ENCODE measurements around the gene MRPS18A. TPM values are rescaled to one million over a fixed set of nuclear protein-coding genes. Genes with fewer than 3 reads are reported as not detected.

Gene MRPS18A
- total RNA-seq, 1 experiment from 2014 or later, result 54.8 TPM

DNA sequence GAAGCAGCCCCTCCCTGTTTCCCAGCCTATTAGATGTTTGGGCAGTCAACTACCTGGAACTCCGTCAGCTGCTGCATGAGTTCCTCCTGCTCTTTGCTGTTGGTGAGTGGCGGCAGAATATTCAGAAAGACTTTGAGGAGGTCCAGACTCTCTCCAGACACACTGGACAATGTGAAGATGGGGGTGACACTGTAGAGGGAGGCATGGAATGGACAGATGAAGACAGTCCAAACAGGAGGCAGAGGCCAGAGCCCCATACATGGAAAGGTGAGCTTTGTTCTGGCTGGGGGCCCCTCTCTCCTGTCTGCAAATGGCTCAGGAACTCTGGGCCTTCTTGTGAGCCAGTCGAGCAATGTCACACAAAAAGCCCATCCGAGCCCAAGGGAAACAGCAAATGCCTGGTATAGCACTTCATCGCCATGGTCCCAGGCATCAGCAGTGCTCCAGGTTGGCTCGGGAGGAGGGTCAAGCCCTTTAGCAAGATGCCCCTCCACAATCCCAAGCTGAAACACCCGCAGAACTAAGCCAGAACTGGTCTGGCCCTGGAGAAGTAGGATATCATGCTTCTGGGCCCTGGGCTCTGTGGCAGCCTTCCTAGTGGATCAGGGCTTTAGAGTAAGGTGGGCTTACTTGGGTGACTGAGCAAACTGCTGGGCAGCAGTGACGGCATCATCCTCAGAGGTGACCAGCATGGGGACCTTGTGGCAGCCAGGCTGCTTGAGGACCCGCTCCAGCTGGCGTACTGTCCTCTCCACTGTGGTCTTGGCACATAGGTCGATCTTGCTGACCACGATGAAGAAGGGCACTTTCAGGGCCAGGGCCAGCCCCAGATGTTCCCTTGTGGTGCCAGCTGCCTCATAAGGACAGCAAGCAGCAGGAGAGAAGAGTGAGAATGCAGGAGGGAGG, 63.5 kb downstream of the MRPS18A start:
- no peaks in the 10 kb centered on the region for H3K9me2 ChIP-seq (ENCODE audit: insufficient read depth)
- H3K27me3 ChIP-seq (ENCODE audit: insufficient read depth, low read depth), result no peaks in the 10 kb centered on the region
- H4K20me1 ChIP-seq (ENCODE audit: insufficient read depth), result no peaks in the 10 kb centered on the region
- DNase-seq, result no peak
- intact Hi-C loops (cut with micrococcal nuclease; ENCODE audit: unreplicated experiment), result no loop called here
- H3K27ac ChIP-seq, result no peak overlapping the region
- no TSS peak for BruUV-seq (replicated peaks)
- H3K9me3 ChIP-seq (ENCODE audit: insufficient read depth, low read depth), result no peaks in the 10 kb centered on the region
- peaks cover 46% of the 10 kb centered on the region for H3F3A ChIP-seq (ENCODE audit: insufficient read depth, low read depth)
- no peak overlapping the region for H3K4me2 ChIP-seq
- H3K4me3 ChIP-seq, result no peak overlapping the region
- H3K4me1 ChIP-seq (replicated peaks; ENCODE audit: insufficient read depth), result peaks cover 22% of the 10 kb centered on the region
- peaks cover 36% of the 10 kb centered on the region for H3K79me2 ChIP-seq (ENCODE audit: low read depth)
- ChIA-PET POLR2A (ENCODE audit: unreplicated experiment) (no interaction called here), CTCF (no interaction called here)
- peaks cover 62% of the 10 kb centered on the region for H3K36me3 ChIP-seq (ENCODE audit: low read depth)
- TF ChIP-seq EZH2 (IDR thresholded peaks at IDR 0.05; ENCODE audit: low read depth) (no peak), CTCF (conservative IDR thresholded peaks at IDR 0.05) (no peak)
- H2AFZ ChIP-seq, result no peak overlapping the region

GRCh38 chr6:43622541-43622940, 65.0 kb downstream of the MRPS18A start:
- H4K20me1 ChIP-seq (ENCODE audit: insufficient read depth), result no peaks in the 10 kb centered on the region
- no peak overlapping the region for H3K4me3 ChIP-seq
- H2AFZ ChIP-seq, result no peak overlapping the region
- intact Hi-C loops (cut with micrococcal nuclease; ENCODE audit: unreplicated experiment), result no loop called here
- no peak overlapping the region for H3K27ac ChIP-seq
- H3K9me2 ChIP-seq (ENCODE audit: insufficient read depth), result no peaks in the 10 kb centered on the region
- no peak overlapping the region for H3K4me2 ChIP-seq
- H3K79me2 ChIP-seq (ENCODE audit: low read depth), result peaks cover 24% of the 10 kb centered on the region
- H3F3A ChIP-seq (ENCODE audit: insufficient read depth, low read depth), result peaks cover 46% of the 10 kb centered on the region
- H3K27me3 ChIP-seq (ENCODE audit: insufficient read depth, low read depth), result no peaks in the 10 kb centered on the region
- ChIA-PET POLR2A (ENCODE audit: unreplicated experiment) (no interaction called here), CTCF (no interaction called here)
- BruUV-seq (replicated peaks), result no TSS peak
- no peaks in the 10 kb centered on the region for H3K9me3 ChIP-seq (ENCODE audit: insufficient read depth, low read depth)
- TF ChIP-seq EZH2 (IDR thresholded peaks at IDR 0.05; ENCODE audit: low read depth) (no peak), CTCF (conservative IDR thresholded peaks at IDR 0.05) (no peak)
- H3K4me1 ChIP-seq (replicated peaks; ENCODE audit: insufficient read depth), result peaks cover 16% of the 10 kb centered on the region
- peaks cover 62% of the 10 kb centered on the region for H3K36me3 ChIP-seq (ENCODE audit: low read depth)
- no peak for DNase-seq

DNA sequence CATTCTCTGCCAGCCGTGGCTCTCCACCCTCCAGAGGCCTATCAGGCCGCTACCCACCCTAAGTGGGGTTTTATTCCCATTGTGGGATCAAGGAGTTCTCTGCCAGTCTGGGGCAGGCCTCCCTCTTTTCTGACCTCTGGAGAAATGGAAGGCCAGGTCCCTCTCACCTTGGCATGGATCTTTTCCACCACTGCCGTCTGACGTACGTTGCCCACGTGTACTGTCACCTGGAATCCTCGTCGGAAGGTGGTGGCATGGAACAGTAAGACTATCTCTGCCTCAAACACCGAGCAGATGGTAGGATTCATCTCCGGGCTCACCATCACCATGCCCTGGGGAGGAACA, 65.8 kb downstream of the MRPS18A start:
- Histone ChIP-seq H3K9me3 (ENCODE audit: insufficient read depth, low read depth) (no peaks in the 10 kb centered on the region), H3K4me2 (no peak overlapping the region), H3K79me2 (ENCODE audit: low read depth) (peaks cover 18% of the 10 kb centered on the region), H3K4me3 (no peak overlapping the region), H3K9me2 (ENCODE audit: insufficient read depth) (no peaks in the 10 kb centered on the region), H3K27ac (no peak overlapping the region), H3K36me3 (ENCODE audit: low read depth) (peaks cover 62% of the 10 kb centered on the region), H3F3A (ENCODE audit: insufficient read depth, low read depth) (peaks cover 48% of the 10 kb centered on the region), H2AFZ (no peak overlapping the region), H3K4me1 (replicated peaks; ENCODE audit: insufficient read depth) (peaks cover 11% of the 10 kb centered on the region), H3K27me3 (ENCODE audit: insufficient read depth, low read depth) (no peaks in the 10 kb centered on the region), H4K20me1 (ENCODE audit: insufficient read depth) (no peaks in the 10 kb centered on the region)
- ChIA-PET POLR2A (ENCODE audit: unreplicated experiment) (no interaction called here), CTCF (no interaction called here)
- TF ChIP-seq CTCF (conservative IDR thresholded peaks at IDR 0.05) (no peak), EZH2 (IDR thresholded peaks at IDR 0.05; ENCODE audit: low read depth) (no peak)
- intact Hi-C loops (cut with micrococcal nuclease; ENCODE audit: unreplicated experiment), result no loop called here
- no TSS peak for BruUV-seq (replicated peaks)
- DNase-seq, result no peak

Other genes starting within 250 kb of the MRPS18A start
- gene DLK2, start 232.2 kb downstream of the MRPS18A start, total RNA-seq (2021), result 3.6 and 6.2 TPM in 2 replicates
- 50.5 and 60.9 TPM in 2 replicates for gene TJAP1, start 210.2 kb downstream of the MRPS18A start, total RNA-seq (2021)
- 0.55 and 1.5 TPM in 2 replicates for gene LRRC73, start 177.4 kb downstream of the MRPS18A start, total RNA-seq (2021)
- 91.3 and 98.4 TPM in 2 replicates for gene YIPF3, start 170.9 kb downstream of the MRPS18A start, total RNA-seq (2021)
- 41.4 and 42.2 TPM in 2 replicates for gene POLR1C, start 170.7 kb downstream of the MRPS18A start, total RNA-seq (2021)
- gene XPO5, start 111.8 kb downstream of the MRPS18A start, total RNA-seq (2021), result 36.1 and 42.4 TPM in 2 replicates
- 21.0 and 39.3 TPM in 2 replicates for gene POLH, start 111.6 kb downstream of the MRPS18A start, total RNA-seq (2021)
- gene GTPBP2, start 58.5 kb downstream of the MRPS18A start, total RNA-seq (2021), result 70.8 and 89.4 TPM in 2 replicates
- 23.6 and 25.7 TPM in 2 replicates for gene MAD2L1BP, start 52.0 kb downstream of the MRPS18A start, total RNA-seq (2021)
- not detected in 2 replicates for gene RSPH9, start 42.8 kb downstream of the MRPS18A start, total RNA-seq (2021)
- gene VEGFA, start 82.4 kb upstream of the MRPS18A start, total RNA-seq (2021), result 112 and 117 TPM in 2 replicates

Measured in PC-9 (cell line).